ENCODE results near the gene TNFSF8.

Gene TNFSF8

GRCh38 chr9:114894609-114895433 lies 35.6 kb downstream of the TNFSF8 start:
- Histone ChIP-seq H3K36me3 (ENCODE audit: control insufficient read depth, insufficient read depth, low read length) (no peaks in the 10 kb centered on the region), H3K9me3 (ENCODE audit: control insufficient read depth, insufficient read depth, low read length) (no peaks in the 10 kb centered on the region), H3K27me3 (ENCODE audit: control insufficient read depth, insufficient read depth, low read length) (no peaks in the 10 kb centered on the region), H3K4me3 (ENCODE audit: low read length) (no peak overlapping the region), H3K27ac (ENCODE audit: low read length) (no peak overlapping the region), H3K4me1 (ENCODE audit: control insufficient read depth, insufficient read depth, low read length) (no peaks in the 10 kb centered on the region; the same call in 1 of the 2 replicates)
- no peak for DNase-seq (ENCODE audit: low read depth, low spot score)
- no CpG with 5 or more reads among the region's 7 CpGs for WGBS (ENCODE audit: insufficient coverage, insufficient read length)

GRCh38 chr9:114894206-114894605 lies 36.2 kb downstream of the TNFSF8 start:
- no peak overlapping the region for H3K27ac ChIP-seq (ENCODE audit: low read length)
- H3K36me3 ChIP-seq (ENCODE audit: control insufficient read depth, insufficient read depth, low read length) = no peaks in the 10 kb centered on the region
- no peaks in the 10 kb centered on the region for H3K9me3 ChIP-seq (ENCODE audit: control insufficient read depth, insufficient read depth, low read length)
- no CpG with 5 or more reads among the region's 3 CpGs for WGBS (ENCODE audit: insufficient coverage, insufficient read length)
- H3K4me3 ChIP-seq (ENCODE audit: low read length) = no peak overlapping the region
- no peak for DNase-seq (ENCODE audit: low read depth, low spot score)
- H3K27me3 ChIP-seq (ENCODE audit: control insufficient read depth, insufficient read depth, low read length) = no peaks in the 10 kb centered on the region
- H3K4me1 ChIP-seq (ENCODE audit: control insufficient read depth, insufficient read depth, low read length) = no peaks in the 10 kb centered on the region; the same call in 1 of the 2 replicates

GRCh38 chr9:114893221-114894010 lies 37.0 kb downstream of the TNFSF8 start:
- WGBS (ENCODE audit: insufficient coverage, insufficient read length) = no CpG with 5 or more reads among the region's 4 CpGs

GRCh38 chr9:114889802-114890224 lies 40.6 kb downstream of the TNFSF8 start:
- Histone ChIP-seq H3K27ac (ENCODE audit: low read length) (no peak overlapping the region), H3K27me3 (ENCODE audit: control insufficient read depth, insufficient read depth, low read length) (no peaks in the 10 kb centered on the region), H3K9me3 (ENCODE audit: control insufficient read depth, insufficient read depth, low read length) (no peaks in the 10 kb centered on the region; the same call in 1 of the 2 replicates), H3K4me1 (ENCODE audit: control insufficient read depth, insufficient read depth, low read length) (peaks cover 1% of the 10 kb centered on the region; the same call in 1 of the 2 replicates), H3K4me3 (ENCODE audit: low read length) (no peak overlapping the region), H3K36me3 (ENCODE audit: control insufficient read depth, insufficient read depth, low read length) (no peaks in the 10 kb centered on the region)
- no CpG with 5 or more reads among the region's 3 CpGs for WGBS (ENCODE audit: insufficient coverage, insufficient read length)
- DNase-seq (ENCODE audit: low read depth, low spot score) = no peak

More at GRCh38 chr9:114893221-114894010, 37.0 kb downstream of the TNFSF8 start:
- H3K4me1 ChIP-seq (ENCODE audit: control insufficient read depth, insufficient read depth, low read length) = peaks cover 1% of the 10 kb centered on the region; the same call in 1 of the 2 replicates
- no peak for DNase-seq (ENCODE audit: low read depth, low spot score)
- no peaks in the 10 kb centered on the region for H3K27me3 ChIP-seq (ENCODE audit: control insufficient read depth, insufficient read depth, low read length)
- no peaks in the 10 kb centered on the region for H3K36me3 ChIP-seq (ENCODE audit: control insufficient read depth, insufficient read depth, low read length)
- no peak overlapping the region for H3K27ac ChIP-seq (ENCODE audit: low read length)
- H3K4me3 ChIP-seq (ENCODE audit: low read length) = no peak overlapping the region
- no peaks in the 10 kb centered on the region for H3K9me3 ChIP-seq (ENCODE audit: control insufficient read depth, insufficient read depth, low read length)

GRCh38 chr9:114888607-114889006 lies 41.8 kb downstream of the TNFSF8 start:
- H3K9me3 ChIP-seq (ENCODE audit: control insufficient read depth, insufficient read depth, low read length) = no peaks in the 10 kb centered on the region; the same call in 1 of the 2 replicates
- H3K4me1 ChIP-seq (ENCODE audit: control insufficient read depth, insufficient read depth, low read length) = peaks cover 1% of the 10 kb centered on the region; the same call in 1 of the 2 replicates
- H3K4me3 ChIP-seq (ENCODE audit: low read length) = no peak overlapping the region
- no CpG with 5 or more reads among the region's 4 CpGs for WGBS (ENCODE audit: insufficient coverage, insufficient read length)
- no peaks in the 10 kb centered on the region for H3K36me3 ChIP-seq (ENCODE audit: control insufficient read depth, insufficient read depth, low read length)
- H3K27ac ChIP-seq (ENCODE audit: low read length) = no peak overlapping the region
- H3K27me3 ChIP-seq (ENCODE audit: control insufficient read depth, insufficient read depth, low read length) = no peaks in the 10 kb centered on the region
- no peak for DNase-seq (ENCODE audit: low read depth, low spot score)

GRCh38 chr9:114887963-114888362 lies 42.4 kb downstream of the TNFSF8 start:
- Histone ChIP-seq H3K4me1 (ENCODE audit: control insufficient read depth, insufficient read depth, low read length) (peaks cover 1% of the 10 kb centered on the region; the same call in 1 of the 2 replicates), H3K27me3 (ENCODE audit: control insufficient read depth, insufficient read depth, low read length) (no peaks in the 10 kb centered on the region), H3K27ac (ENCODE audit: low read length) (no peak overlapping the region), H3K4me3 (ENCODE audit: low read length) (no peak overlapping the region), H3K36me3 (ENCODE audit: control insufficient read depth, insufficient read depth, low read length) (no peaks in the 10 kb centered on the region), H3K9me3 (ENCODE audit: control insufficient read depth, insufficient read depth, low read length) (no peaks in the 10 kb centered on the region; the same call in 1 of the 2 replicates)
- DNase-seq (ENCODE audit: low read depth, low spot score) = no peak
- WGBS (ENCODE audit: insufficient coverage, insufficient read length) = no CpG with 5 or more reads among the region's 2 CpGs

- Histone ChIP-seq H3K27me3 (ENCODE audit: control insufficient read depth, insufficient read depth, low read length) (no peaks in the 10 kb centered on the region), H3K4me1 (ENCODE audit: control insufficient read depth, insufficient read depth, low read length) (peaks cover 1% of the 10 kb centered on the region; the same call in 1 of the 2 replicates), H3K4me3 (ENCODE audit: low read length) (no peak overlapping the region), H3K9me3 (ENCODE audit: control insufficient read depth, insufficient read depth, low read length) (no peaks in the 10 kb centered on the region; the same call in none of the 2 replicates), H3K36me3 (ENCODE audit: control insufficient read depth, insufficient read depth, low read length) (no peaks in the 10 kb centered on the region), H3K27ac (ENCODE audit: low read length) (no peak overlapping the region)
- DNase-seq (ENCODE audit: low read depth, low spot score) = no peak
- no CpG with 5 or more reads among the region's 8 CpGs for WGBS (ENCODE audit: insufficient coverage, insufficient read length)
These were observed 45.5 kb downstream of the TNFSF8 start for GRCh38 chr9:114884787-114885452.

- Histone ChIP-seq H3K4me3 (ENCODE audit: low read length) (no peak overlapping the region), H3K27me3 (ENCODE audit: control insufficient read depth, insufficient read depth, low read length) (no peaks in the 10 kb centered on the region), H3K4me1 (ENCODE audit: control insufficient read depth, insufficient read depth, low read length) (no peaks in the 10 kb centered on the region; the same call in 1 of the 2 replicates), H3K36me3 (ENCODE audit: control insufficient read depth, insufficient read depth, low read length) (no peaks in the 10 kb centered on the region), H3K27ac (ENCODE audit: low read length) (no peak overlapping the region), H3K9me3 (ENCODE audit: control insufficient read depth, insufficient read depth, low read length) (no peaks in the 10 kb centered on the region; the same call in none of the 2 replicates)
- no CpG with 5 or more reads among the region's 1 CpG for WGBS (ENCODE audit: insufficient coverage, insufficient read length)
- no peak for DNase-seq (ENCODE audit: low read depth, low spot score)
These were observed 46.7 kb downstream of the TNFSF8 start for GRCh38 chr9:114883709-114884108.

- Histone ChIP-seq H3K27me3 (ENCODE audit: control insufficient read depth, insufficient read depth, low read length) (no peaks in the 10 kb centered on the region), H3K4me1 (ENCODE audit: control insufficient read depth, insufficient read depth, low read length) (no peaks in the 10 kb centered on the region), H3K36me3 (ENCODE audit: control insufficient read depth, insufficient read depth, low read length) (no peaks in the 10 kb centered on the region), H3K27ac (ENCODE audit: low read length) (no peak overlapping the region), H3K9me3 (ENCODE audit: control insufficient read depth, insufficient read depth, low read length) (no peaks in the 10 kb centered on the region; the same call in none of the 2 replicates), H3K4me3 (ENCODE audit: low read length) (no peak overlapping the region)
- DNase-seq (ENCODE audit: low read depth, low spot score) = no peak
- no CpG with 5 or more reads among the region's 1 CpG for WGBS (ENCODE audit: insufficient coverage, insufficient read length)
These were observed 50.1 kb downstream of the TNFSF8 start for GRCh38 chr9:114880291-114880745.

Data from iPS DF 6.9 (cell line).